GM18526 (cell line): Measurements from ENCODE around the gene CEMIP.

ENCODE experiments used
- POLR2A ChIP-seq: IDR thresholded peaks from 3 replicates; pipeline ENCODE4 v1.6.1; 2011; ENCODE audit not compliant: insufficient read length; ENCODE audit errors: extremely low read depth

Gene CEMIP

DNA sequence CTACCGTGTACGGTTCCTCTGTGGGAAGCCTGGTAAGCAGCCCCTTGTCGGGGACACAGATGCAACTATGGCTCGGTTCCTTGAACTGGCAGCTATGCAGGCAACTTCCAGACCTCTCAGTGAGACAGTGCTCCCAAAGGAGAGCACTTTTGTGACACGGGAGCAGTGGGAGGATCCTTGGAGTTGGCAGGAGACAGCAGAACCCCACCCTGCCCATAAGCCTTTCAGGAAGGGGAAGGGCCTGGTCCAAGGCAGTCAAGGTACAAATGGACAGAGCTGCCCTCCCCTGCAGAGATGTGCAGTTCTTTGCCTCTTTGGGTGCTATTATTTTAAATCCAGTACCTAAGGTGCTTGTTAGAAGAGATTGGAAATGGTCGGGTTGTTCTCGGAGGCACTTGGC is 115.9 kb downstream of the CEMIP start:
- TF ChIP-seq POLR2A: no peak

DNA sequence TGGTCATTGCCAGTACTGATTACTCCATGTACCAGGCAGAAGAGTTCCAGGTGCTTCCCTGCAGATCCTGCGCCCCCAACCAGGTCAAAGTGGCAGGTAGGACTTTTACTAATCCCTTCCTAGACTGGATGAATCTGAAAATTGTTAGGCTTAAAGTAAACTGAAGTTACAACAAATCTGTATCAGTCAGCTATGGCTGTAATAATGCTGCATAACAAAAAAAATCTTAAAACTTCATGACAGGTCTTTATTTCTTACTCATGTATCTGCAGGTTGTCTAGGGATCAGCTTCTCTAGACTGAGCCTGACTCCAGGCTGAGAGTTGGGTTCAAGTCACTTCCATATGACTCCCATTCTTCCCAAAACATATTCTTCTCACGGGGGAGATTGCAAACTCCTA is 116.8 kb downstream of the CEMIP start:
- TF ChIP-seq POLR2A: no peak

DNA sequence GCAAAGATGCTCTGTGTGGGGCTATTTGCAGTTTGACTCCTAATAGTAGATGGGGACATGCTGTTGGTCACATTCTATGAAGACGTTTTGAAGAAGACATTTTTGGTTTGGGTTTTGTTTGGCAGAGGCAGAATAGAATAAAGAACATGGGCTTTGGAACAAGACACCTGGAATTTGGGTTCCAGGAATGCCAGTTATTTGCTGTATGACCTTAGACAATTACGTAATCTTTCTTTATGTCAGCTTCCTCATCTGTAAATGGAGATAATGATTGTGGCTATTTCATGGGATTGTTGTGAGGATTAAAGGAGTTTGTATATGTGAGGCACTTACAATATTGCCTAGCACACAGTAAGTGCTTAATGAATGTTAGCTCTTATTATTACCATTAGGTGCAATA is 118.9 kb downstream of the CEMIP start:
- no peak for TF ChIP-seq POLR2A

DNA sequence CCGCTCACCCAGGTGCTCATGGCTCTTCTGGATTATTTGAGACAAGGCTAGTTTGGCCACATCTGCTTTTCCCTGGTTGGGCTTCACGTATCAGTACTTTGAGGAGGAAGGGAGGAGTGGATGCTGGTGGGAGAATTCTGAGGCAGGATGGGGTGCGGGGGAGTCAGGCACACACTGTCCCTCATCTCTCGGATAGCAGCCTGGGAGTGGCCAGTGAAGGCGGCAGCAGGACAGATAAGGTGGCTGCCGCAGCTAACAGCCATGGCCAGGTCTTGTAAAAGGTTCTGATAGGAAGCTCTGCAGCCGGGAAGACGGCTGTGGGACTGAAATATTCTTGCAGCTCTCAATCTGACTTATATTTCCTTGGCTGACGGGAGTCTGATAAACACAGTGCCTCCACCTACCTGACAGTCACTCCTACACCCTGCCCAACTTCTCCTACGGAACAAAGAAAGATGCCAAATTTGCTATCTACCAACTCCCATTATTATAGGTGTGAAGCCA is 123.2 kb downstream of the CEMIP start:
- no peak for TF ChIP-seq POLR2A

DNA sequence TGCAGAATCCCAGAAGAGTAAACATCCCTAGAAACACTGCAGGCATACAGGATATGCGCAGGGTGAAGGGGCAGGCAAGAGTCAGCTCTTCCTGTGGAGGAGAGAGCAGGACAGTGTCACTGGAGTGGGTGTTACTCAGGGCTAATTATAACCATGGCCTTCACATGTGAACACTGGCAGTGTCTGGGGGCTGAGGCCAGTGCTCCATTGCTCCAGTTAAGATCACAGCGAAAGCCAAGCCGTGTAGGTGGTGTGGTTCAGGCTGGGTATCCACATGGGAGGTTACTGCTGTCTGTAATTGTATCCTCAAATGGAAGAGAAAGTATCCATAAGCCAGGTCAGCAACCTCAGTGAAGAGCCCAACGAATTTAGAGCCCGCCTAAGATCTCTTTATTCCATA is 125.8 kb downstream of the CEMIP start:
- TF ChIP-seq POLR2A: no peak

DNA sequence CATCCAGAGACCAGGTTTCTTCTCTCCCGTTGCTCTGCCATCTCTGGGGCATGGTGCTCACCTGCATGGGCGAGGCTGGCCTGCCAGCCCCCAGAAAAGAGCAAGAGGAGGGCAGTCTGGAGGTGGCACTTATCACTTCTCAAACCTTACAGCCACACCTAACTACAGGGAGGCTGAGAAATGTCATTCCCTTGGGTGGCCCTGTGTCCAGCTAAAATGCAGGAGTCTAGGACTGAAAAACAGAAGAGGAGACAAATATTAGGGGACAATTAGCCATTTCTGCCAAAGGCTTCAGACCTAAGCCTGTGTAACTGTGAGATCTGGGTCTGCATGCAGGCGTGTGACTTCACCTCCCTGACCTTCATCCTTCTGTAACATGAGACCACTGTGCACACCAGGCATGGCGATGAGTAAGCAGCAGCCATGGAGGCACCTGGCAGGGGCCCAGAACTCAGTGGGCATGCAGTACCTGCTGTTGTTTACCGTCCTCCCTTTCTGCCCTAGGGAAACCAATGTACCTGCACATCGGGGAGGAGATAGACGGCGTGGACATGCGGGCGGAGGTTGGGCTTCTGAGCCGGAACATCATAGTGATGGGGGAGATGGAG is 127.1 kb downstream of the CEMIP start:
- no peak for TF ChIP-seq POLR2A

DNA sequence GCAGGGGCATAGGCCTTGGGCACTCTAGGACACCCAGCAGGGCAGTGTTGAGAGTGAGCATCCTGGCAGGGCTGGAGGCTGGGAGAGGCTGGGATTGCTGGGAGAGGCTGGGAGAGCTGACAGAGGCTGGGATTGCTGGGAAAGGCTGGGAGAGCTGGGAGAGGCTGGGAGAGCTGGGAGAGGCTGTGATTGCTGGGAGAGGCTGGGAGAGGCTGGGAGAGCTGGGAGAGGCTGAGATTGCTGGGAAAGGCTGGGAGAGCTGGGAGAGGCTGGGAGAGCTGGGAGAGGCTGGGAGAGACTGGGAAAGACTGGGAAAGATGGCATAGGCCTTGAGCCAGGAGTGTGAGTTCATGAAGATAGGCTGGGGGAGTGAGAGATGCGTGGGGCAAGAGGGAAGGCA is 132.7 kb downstream of the CEMIP start:
- TF ChIP-seq POLR2A: no peak

DNA sequence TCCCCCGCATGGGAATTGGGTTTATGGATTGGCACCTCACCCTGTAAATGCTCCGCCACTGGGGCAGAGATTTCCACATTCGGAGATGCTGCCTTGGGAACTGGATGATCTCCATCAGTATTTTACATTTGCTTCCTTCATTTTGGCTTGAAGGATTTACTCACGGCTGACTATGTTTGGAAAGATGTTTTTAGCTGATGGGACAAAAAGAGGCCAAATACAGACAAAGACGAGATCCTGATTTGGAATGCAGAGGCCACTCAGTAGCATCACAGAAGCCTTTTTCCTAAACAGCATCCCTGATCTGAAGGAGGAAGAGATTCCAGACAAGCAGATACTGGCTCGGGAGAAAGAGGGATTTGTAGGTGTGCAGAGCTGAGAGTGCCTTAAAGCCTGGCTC is 133.5 kb downstream of the CEMIP start:
- TF ChIP-seq POLR2A: no peak

DNA sequence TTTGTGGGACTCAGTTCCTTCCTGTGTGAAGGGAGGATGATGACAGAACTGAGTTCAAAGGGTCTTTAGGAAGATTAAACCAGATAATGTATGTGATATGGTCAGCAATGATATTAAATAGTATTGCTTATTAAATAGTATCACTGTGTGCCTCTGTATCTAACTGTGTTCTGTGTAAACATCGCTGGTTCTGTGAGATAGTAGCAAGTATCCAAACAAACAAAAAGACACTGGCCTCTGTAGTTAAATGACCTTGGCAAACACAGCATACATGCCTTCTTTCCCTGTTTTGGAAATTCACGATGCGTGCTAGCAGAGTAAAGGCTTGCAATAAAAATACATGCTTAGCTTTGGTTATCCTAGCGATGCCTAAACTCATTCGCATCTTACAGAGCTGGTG is 134.4 kb downstream of the CEMIP start:
- no peak for TF ChIP-seq POLR2A

DNA sequence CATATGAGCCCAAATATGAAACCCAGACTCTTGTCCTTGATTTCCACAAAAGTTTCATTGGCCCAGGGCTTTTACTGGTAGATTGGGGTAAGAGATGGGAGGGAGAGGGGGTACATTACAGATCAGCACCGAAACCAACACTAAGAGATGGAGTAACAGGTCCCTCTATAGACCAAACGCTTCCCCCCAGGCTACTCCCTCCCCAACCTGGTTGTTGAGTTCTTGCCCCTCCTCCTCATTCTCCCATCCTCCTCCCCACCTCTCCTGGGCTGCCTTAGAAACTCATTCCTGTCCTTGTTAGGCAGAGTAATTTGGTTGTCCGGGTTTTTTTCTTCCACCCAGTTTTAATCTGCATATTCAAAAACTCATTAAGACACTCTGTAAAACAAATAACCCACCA is 136.3 kb downstream of the CEMIP start:
- TF ChIP-seq POLR2A: no peak

DNA sequence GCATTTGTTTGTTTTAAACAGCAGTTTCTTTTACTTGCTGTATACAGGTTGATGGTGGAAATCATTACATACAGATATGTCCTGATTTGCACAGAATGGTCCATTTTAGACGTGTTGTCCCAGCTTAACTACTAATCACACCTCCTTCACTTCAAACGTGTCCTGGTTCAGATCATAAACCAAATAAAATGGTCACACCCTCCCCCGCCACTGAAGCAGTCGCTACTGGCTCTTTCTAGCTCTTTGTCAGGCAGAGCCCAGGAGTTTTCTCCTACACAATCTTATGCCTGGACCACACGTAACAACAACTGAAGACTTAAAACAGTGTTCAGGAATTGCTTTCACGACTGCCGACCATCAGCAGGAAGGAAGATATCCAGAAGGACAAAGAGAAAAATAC is 136.9 kb downstream of the CEMIP start:
- no peak for TF ChIP-seq POLR2A

DNA sequence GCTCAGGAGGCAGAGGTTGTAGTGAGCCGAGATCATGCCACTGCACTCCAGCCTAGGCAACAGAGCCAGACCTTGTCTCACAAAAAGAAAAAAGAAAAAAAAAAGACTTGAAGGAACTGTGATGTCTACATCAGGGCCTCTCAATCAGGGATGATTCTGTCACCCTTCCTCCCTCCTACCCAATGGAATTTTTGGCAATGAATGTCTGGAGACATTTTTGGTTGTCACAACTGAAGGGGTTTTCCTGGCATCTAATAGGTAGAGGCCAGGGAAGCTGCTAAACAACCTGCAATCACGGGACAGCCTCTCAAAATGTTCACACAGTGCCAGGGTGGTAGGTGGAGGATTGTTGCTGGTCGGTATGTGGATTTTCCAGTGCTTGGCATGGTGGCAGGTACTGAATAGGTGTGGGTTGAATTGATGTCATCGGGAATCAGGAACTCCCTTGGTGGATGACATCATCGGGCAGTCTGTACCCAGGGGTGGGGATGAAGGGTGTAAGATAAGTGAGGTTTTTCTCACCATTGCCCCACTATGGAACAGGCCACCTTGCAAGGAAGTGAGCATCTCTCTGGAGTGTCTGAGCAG is 139.1 kb downstream of the CEMIP start:
- TF ChIP-seq POLR2A: no peak

DNA sequence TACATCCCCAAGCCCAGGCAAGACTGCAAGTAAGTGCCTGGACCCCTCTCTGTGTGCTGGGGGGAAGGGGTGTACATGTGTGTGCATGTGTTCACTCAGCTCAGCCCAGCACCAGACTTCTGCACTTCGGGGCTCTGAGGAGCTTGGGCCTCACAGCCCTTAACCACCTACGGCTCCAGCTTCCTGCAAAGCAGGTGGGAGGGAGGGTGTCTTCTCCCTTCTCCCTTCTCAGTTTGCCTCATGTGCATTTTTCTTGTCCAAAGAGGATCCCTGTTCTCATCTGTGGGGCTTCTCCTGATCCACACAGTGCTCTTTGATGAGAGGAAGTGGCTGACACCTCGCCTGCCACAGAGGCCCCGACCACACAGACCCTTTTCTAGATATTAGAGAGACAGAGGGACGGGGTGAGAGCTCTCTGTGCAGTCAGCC is 141.1 kb downstream of the CEMIP start:
- no peak for TF ChIP-seq POLR2A

DNA sequence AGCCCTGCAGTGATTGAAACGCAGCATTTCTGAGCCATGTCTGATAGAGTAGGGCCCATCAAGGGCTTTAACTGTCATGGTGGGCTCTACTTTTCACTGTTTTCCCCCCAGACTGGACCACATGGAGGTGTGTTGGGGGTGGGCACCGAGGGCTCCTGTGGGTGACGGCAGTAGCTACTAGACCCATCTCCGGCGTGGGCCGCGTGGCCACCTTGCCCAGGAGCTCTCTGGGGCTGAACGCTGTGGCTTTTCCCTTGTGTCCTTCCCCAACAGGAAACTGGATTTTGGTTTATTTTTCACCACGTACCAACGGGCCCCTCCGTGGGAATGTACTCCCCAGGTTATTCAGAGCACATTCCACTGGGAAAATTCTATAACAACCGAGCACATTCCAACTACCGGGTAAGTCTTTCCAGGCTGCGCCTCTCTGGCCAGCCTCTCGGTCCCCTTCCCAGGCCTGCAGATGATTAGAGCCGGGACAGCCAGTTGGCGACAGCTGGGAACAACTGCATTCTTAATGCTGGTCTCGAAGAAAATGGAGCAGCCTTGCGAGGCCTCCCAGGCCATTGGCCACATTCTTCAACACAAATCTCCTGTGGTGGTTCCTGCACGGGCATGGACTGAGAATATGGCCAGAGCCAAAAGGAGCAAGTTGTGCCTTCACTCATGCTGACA is 142.7 kb downstream of the CEMIP start:
- no peak for TF ChIP-seq POLR2A

DNA sequence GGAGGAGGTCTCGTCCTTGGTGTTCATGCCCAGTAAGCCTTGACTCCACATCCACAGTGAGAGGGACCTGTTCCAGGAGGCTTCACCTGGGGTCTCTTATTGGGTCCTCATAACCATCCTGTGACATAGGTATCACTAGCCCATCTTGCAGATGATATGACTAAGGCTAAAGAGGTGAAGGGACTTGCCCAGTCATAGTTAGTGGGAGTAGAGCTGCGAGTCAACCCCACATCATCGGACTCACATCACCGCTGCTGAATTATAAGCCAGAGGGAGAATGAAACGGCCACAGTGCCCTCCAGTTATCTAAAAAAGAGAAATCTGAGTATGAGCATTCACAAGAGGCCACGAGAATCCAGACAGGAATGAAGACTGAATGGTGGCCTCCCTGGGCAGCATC is 144.5 kb downstream of the CEMIP start:
- TF ChIP-seq POLR2A: no peak

DNA sequence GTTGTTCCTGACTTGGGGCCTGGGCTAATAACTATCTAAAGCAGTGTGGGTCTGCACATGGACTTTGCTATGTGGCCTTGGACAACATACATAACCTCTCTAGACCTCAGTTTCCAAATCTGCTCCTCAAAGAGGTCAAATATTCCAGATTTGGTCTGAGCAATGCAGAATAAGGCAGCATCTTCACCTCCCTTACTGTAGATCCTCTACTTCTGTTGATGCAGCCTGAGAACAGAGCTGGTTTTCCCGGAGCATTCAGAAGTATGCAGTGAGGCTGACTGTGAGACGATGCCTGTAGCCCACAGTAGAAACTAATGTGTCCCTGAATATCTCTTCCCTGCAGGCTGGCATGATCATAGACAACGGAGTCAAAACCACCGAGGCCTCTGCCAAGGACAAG is 145.1 kb downstream of the CEMIP start:
- no peak for TF ChIP-seq POLR2A
